ENCODE measurements around the gene WNT11.

DNA sequence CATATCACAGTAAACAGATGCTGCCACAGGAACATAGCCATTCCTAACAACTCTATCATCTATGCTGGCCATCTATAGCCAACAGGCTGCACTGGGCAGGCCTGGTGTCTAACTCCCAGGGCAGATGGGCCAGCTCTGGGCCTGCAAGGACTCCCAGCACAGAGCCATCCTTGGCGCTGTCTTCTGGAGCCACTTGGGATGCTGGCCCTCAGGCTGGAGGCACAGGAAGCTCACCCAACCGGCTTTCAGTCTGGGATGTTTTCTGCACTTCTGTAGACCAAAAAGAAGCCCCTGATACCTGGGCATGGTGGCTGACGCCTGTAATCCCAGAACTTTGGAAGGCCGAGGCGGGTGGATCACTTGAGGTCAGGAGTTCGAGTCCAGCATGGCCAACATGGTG is 40.8 kb upstream of the WNT11 start:
- TF ChIP-seq POLR2A (IDR thresholded peaks at IDR 0.05), result no peak
- TF ChIP-seq, protein P1, sequence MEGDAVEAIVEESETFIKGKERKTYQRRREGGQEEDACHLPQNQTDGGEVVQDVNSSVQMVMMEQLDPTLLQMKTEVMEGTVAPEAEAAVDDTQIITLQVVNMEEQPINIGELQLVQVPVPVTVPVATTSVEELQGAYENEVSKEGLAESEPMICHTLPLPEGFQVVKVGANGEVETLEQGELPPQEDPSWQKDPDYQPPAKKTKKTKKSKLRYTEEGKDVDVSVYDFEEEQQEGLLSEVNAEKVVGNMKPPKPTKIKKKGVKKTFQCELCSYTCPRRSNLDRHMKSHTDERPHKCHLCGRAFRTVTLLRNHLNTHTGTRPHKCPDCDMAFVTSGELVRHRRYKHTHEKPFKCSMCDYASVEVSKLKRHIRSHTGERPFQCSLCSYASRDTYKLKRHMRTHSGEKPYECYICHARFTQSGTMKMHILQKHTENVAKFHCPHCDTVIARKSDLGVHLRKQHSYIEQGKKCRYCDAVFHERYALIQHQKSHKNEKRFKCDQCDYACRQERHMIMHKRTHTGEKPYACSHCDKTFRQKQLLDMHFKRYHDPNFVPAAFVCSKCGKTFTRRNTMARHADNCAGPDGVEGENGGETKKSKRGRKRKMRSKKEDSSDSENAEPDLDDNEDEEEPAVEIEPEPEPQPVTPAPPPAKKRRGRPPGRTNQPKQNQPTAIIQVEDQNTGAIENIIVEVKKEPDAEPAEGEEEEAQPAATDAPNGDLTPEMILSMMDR (IDR thresholded peaks at IDR 0.05), result no peak
